OCI-LY3 (cell line): Measurements from ENCODE around the gene MYO16.

ENCODE experiments used
- EZH2phosphoT487 ChIP-seq: fragments of 200-600 bp; shearing (Covaris generic); IDR thresholded peaks from 2 replicates; pipeline ENCODE4 v1.6.1; 2018; ENCODE audit warnings: antibody characterized with exemption, mixed run types, low read depth
- TF ChIP-seq, protein P1 (sequence below): fragments of 200-600, 300-600 bp; sonication (generic); IDR thresholded peaks from 2 replicates; pipeline ENCODE4 v1.5.1; 2014; ENCODE audit warnings: antibody characterized with exemption, low read length, low read depth

DNA sequence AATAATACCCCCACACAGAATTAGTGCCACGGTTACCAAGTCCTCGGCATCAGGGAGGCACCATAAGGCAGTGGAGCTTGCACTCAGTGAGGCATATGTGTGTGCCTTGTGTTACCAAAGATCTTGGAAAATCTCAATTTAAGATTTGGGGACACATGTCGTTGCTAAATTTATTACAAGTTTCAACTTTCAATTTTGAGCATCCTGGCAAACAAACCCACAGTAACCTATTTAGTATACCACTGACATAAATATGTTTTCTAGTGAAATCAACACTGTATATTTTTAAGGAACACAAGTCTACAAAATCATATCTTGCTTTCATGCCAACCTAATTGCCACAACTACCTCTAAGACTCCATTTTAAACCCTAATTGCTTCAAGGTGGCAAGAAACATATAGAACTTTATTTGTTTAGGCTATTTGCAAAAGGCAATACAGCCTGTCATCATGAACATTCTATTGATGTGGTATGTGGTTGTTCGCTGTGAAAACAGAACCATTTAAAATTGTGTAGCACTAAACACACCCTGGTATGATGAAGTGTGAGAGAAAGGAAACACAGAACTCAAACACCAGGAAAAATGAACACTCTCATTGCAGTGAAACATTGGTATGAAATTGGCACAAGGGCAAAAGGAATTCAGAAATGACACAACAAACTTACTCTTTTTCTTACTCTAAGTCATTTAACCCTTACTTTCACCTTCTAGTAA is 625.9 kb downstream of the MYO16 start:
- TF ChIP-seq, protein P1, sequence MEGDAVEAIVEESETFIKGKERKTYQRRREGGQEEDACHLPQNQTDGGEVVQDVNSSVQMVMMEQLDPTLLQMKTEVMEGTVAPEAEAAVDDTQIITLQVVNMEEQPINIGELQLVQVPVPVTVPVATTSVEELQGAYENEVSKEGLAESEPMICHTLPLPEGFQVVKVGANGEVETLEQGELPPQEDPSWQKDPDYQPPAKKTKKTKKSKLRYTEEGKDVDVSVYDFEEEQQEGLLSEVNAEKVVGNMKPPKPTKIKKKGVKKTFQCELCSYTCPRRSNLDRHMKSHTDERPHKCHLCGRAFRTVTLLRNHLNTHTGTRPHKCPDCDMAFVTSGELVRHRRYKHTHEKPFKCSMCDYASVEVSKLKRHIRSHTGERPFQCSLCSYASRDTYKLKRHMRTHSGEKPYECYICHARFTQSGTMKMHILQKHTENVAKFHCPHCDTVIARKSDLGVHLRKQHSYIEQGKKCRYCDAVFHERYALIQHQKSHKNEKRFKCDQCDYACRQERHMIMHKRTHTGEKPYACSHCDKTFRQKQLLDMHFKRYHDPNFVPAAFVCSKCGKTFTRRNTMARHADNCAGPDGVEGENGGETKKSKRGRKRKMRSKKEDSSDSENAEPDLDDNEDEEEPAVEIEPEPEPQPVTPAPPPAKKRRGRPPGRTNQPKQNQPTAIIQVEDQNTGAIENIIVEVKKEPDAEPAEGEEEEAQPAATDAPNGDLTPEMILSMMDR = no peak
- TF ChIP-seq EZH2phosphoT487 = no peak
